ENCODE measurements around the gene LYSMD1.

GRCh38 chr1:151176514-151177045 lies 10.9 kb upstream of the LYSMD1 start:
- TF ChIP-seq, protein P1, sequence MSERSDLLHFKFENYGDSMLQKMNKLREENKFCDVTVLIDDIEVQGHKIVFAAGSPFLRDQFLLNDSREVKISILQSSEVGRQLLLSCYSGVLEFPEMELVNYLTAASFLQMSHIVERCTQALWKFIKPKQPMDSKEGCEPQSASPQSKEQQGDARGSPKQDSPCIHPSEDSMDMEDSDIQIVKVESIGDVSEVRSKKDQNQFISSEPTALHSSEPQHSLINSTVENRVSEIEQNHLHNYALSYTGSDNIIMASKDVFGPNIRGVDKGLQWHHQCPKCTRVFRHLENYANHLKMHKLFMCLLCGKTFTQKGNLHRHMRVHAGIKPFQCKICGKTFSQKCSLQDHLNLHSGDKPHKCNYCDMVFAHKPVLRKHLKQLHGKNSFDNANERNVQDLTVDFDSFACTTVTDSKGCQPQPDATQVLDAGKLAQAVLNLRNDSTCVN (tag by site-specific recombination; optimal IDR thresholded peaks at IDR 0.05), result no peak
- TF ChIP-seq, protein P2, sequence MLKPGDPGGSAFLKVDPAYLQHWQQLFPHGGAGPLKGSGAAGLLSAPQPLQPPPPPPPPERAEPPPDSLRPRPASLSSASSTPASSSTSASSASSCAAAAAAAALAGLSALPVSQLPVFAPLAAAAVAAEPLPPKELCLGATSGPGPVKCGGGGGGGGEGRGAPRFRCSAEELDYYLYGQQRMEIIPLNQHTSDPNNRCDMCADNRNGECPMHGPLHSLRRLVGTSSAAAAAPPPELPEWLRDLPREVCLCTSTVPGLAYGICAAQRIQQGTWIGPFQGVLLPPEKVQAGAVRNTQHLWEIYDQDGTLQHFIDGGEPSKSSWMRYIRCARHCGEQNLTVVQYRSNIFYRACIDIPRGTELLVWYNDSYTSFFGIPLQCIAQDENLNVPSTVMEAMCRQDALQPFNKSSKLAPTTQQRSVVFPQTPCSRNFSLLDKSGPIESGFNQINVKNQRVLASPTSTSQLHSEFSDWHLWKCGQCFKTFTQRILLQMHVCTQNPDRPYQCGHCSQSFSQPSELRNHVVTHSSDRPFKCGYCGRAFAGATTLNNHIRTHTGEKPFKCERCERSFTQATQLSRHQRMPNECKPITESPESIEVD (tag by site-specific recombination; IDR thresholded peaks at IDR 0.05), result no peak
- TF ChIP-seq ZNF513 (tag by site-specific recombination; IDR thresholded peaks at IDR 0.05), result no peak
- no peak for TF ChIP-seq CTCF (tag by site-specific recombination; IDR thresholded peaks at IDR 0.05)
- TF ChIP-seq ZNF600 (tag by site-specific recombination; IDR thresholded peaks at IDR 0.05), result no peak
- TF ChIP-seq, protein P3, sequence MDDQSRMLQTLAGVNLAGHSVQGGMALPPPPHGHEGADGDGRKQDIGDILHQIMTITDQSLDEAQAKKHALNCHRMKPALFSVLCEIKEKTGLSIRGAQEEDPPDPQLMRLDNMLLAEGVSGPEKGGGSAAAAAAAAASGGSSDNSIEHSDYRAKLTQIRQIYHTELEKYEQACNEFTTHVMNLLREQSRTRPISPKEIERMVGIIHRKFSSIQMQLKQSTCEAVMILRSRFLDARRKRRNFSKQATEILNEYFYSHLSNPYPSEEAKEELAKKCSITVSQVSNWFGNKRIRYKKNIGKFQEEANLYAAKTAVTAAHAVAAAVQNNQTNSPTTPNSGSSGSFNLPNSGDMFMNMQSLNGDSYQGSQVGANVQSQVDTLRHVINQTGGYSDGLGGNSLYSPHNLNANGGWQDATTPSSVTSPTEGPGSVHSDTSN (CRISPR knock-in tag; IDR thresholded peaks at IDR 0.05), result no peak
- no peak for TF ChIP-seq ZNF24 (tag by site-specific recombination; IDR thresholded peaks at IDR 0.05)
- TF ChIP-seq ZNF747 (tag by site-specific recombination; IDR thresholded peaks at IDR 0.05), result no peak
- TF ChIP-seq ZNF426 (tag by site-specific recombination; IDR thresholded peaks at IDR 0.05), result no peak
- TF ChIP-seq ZNF302 (tag by site-specific recombination; IDR thresholded peaks at IDR 0.05; ENCODE audit: low read depth), result no peak
- TF ChIP-seq ZNF146 (tag by site-specific recombination; IDR thresholded peaks at IDR 0.05), result no peak
